DOHH2 (cell line): ENCODE measurements around the gene CDS1.

Experiments
- CTCF ChIP-seq: fragments of 200-600 bp; sonication (generic); IDR thresholded peaks from one replicate; pipeline ENCODE4 v1.5.1; 2014; ENCODE audit warnings: antibody characterized with exemption, mild to moderate bottlenecking, low read depth, low read length; ENCODE audit not compliant: poor library complexity, severe bottlenecking
- EZH2phosphoT487 ChIP-seq: fragments of 200-600 bp; sonication (generic); IDR thresholded peaks from 2 replicates; pipeline ENCODE4 v1.6.1; 2017; ENCODE audit warnings: borderline replicate concordance, mild to moderate bottlenecking, antibody characterized with exemption, low read length, moderate library complexity, mixed read lengths

DNA sequence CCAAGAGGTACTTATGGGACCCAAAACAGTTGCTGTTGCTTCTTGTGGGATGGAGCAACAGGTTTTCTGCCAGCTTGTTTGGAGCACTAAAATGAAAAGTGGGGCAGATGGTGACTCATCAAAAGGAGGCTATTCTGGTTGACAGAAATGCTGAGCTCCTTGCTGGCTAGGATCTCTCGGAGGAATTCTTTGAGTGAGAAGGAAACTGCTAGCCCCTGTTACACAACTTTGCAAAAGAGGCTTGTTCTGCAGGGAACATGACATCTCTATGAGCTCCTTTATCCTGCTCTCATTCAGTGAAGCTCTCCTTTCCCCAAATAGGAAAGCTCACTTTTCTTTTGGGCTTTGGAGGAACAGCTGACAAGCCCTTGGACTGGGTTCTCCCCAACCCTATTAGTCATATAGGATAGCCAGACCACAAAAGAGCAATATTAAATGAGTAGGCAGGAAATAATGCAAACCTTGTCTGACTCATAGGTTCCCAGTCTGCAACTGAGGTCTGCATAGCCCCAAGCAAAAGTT is 108.3 kb downstream of the CDS1 start:
- TF ChIP-seq CTCF (no peak), EZH2phosphoT487 (no peak)
